Fibroblast of mammary gland (primary cell): Measurements from ENCODE around the gene GPATCH2.

Experiments
- DNase-seq: peaks from one replicate; pipeline ENCODE4 v3.0.0-alpha.2; 2010; ENCODE audit warnings: low read depth
- H3K4me3 ChIP-seq: 2 replicates; pipeline ENCODE4 v1.5.1; 2011; ENCODE audit warnings: low read depth, mild to moderate bottlenecking, low read length, moderate library complexity; ENCODE audit not compliant: control insufficient read depth
- CTCF ChIP-seq: conservative IDR thresholded peaks from 2 replicates; pipeline ENCODE4 v1.5.1; 2011; ENCODE audit warnings: low read depth, low read length, inconsistent platforms; ENCODE audit not compliant: control insufficient read depth, insufficient read depth

Gene GPATCH2

GRCh38 chr1:217650674-217651073, 19.8 kb upstream of the GPATCH2 start:
- DNase-seq: no peak
- no peak overlapping the region for H3K4me3 ChIP-seq
- no peak for TF ChIP-seq CTCF

GRCh38 chr1:217647791-217648190, 16.9 kb upstream of the GPATCH2 start:
- no peak for TF ChIP-seq CTCF
- H3K4me3 ChIP-seq: no peak overlapping the region
- DNase-seq: peak; percentile 32

GRCh38 chr1:217642455-217642854, 11.6 kb upstream of the GPATCH2 start:
- TF ChIP-seq CTCF: no peak
- no peak overlapping the region for H3K4me3 ChIP-seq
- DNase-seq: no peak

- TF ChIP-seq CTCF: no peak
- DNase-seq: no peak
- no peak overlapping the region for H3K4me3 ChIP-seq
These were observed 3.5 kb downstream of the GPATCH2 start for GRCh38 chr1:217627431-217627830.

- no peak for DNase-seq
- no peak for TF ChIP-seq CTCF
These were observed 4.6 kb downstream of the GPATCH2 start for GRCh38 chr1:217626321-217626720.

GRCh38 chr1:217622042-217622441, 8.8 kb downstream of the GPATCH2 start:
- no peak for TF ChIP-seq CTCF
- H3K4me3 ChIP-seq: no peak overlapping the region
- DNase-seq: no peak

More at GRCh38 chr1:217626321-217626720, 4.6 kb downstream of the GPATCH2 start:
- H3K4me3 ChIP-seq: no peak overlapping the region

- TF ChIP-seq CTCF: no peak
- no peak overlapping the region for H3K4me3 ChIP-seq
- DNase-seq: no peak
These were observed 10.1 kb downstream of the GPATCH2 start for GRCh38 chr1:217620814-217621213.
